Tibial nerve (tissue), 4 donors: ENCODE results near the gene FAXC.

Source experiments
- EP300 ChIP-seq, 2 donors: sonication (generic); formaldehyde crosslinking; IDR thresholded peaks; one replicate each; pipeline ENCODE4 v1.6.1; 2017; ENCODE audit warnings: antibody characterized with exemption in 2 of 2, mild to moderate bottlenecking in 1 of 2
- POLR2A ChIP-seq, 2 donors: fragments of 450-650 bp; IDR thresholded peaks; one replicate each; pipeline ENCODE4 v1.6.1; 2017; ENCODE audit warnings: antibody characterized with exemption in 2 of 2, mild to moderate bottlenecking in 2 of 2, moderate library complexity in 2 of 2
- TF ChIP-seq, protein P1 (sequence below), 5 experiments: fragments of 200-600 bp in 3 of 5; fragments of 450-650 bp in 2 of 5; sonication (generic) in 3 of 5; IDR thresholded peaks; one replicate each; pipeline ENCODE4 v1.5.1; 2016 to 2019; ENCODE audit warnings: antibody characterized with exemption in 5 of 5, mild to moderate bottlenecking in 3 of 5, moderate library complexity in 2 of 5

GRCh38 chr6:99318566-99318965 is 30.9 kb downstream of the FAXC start:
- TF ChIP-seq, protein P1, sequence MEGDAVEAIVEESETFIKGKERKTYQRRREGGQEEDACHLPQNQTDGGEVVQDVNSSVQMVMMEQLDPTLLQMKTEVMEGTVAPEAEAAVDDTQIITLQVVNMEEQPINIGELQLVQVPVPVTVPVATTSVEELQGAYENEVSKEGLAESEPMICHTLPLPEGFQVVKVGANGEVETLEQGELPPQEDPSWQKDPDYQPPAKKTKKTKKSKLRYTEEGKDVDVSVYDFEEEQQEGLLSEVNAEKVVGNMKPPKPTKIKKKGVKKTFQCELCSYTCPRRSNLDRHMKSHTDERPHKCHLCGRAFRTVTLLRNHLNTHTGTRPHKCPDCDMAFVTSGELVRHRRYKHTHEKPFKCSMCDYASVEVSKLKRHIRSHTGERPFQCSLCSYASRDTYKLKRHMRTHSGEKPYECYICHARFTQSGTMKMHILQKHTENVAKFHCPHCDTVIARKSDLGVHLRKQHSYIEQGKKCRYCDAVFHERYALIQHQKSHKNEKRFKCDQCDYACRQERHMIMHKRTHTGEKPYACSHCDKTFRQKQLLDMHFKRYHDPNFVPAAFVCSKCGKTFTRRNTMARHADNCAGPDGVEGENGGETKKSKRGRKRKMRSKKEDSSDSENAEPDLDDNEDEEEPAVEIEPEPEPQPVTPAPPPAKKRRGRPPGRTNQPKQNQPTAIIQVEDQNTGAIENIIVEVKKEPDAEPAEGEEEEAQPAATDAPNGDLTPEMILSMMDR (IDR thresholded peaks at IDR 0.05) = no peak
- TF ChIP-seq POLR2A (IDR thresholded peaks at IDR 0.05) (no peak), EP300 (IDR thresholded peaks at IDR 0.05) (no peak)
